HG03280 (cell line): Measurements from ENCODE around the gene PTGES.

Experiments used
- ATAC-seq: cut with Tn5 transposase; IDR thresholded peaks from one replicate; pipeline ENCODE4 v1.9.1; 2021; ENCODE audit warnings: mild to moderate bottlenecking, moderate library complexity; ENCODE audit not compliant: unreplicated experiment

Gene PTGES

GRCh38 chr9:129746092-129746777 is 6.6 kb downstream of the PTGES start:
- ATAC-seq = no peak

- no peak for ATAC-seq
Observed at GRCh38 chr9:129745200-129745599, 7.6 kb downstream of the PTGES start.

GRCh38 chr9:129740666-129741464 is 12.0 kb downstream of the PTGES start:
- ATAC-seq = no peak

- no peak for ATAC-seq
Observed at GRCh38 chr9:129740174-129740573, 12.7 kb downstream of the PTGES start.

GRCh38 chr9:129739432-129739831 is 13.4 kb downstream of the PTGES start:
- no peak for ATAC-seq

- peak; percentile 78 for ATAC-seq
Observed at GRCh38 chr9:129737479-129738274, 15.2 kb downstream of the PTGES start.

- ATAC-seq = no peak
Observed at GRCh38 chr9:129736334-129736733, 16.5 kb downstream of the PTGES start.

GRCh38 chr9:129735546-129735945 is 17.3 kb downstream of the PTGES start:
- no peak for ATAC-seq

GRCh38 chr9:129733632-129733953 is 19.2 kb downstream of the PTGES start:
- no peak for ATAC-seq

- no peak for ATAC-seq
Observed at GRCh38 chr9:129732946-129733631, 19.8 kb downstream of the PTGES start.

- ATAC-seq = no peak
Observed at GRCh38 chr9:129732100-129732499, 20.7 kb downstream of the PTGES start.

- ATAC-seq = no peak
Observed at GRCh38 chr9:129731477-129732085, 21.3 kb downstream of the PTGES start.

- ATAC-seq = no peak
Observed at GRCh38 chr9:129728744-129729143, 24.1 kb downstream of the PTGES start.

GRCh38 chr9:129726322-129727160 is 26.3 kb downstream of the PTGES start:
- no peak for ATAC-seq

GRCh38 chr9:129725795-129726251 is 27.0 kb downstream of the PTGES start:
- no peak for ATAC-seq

GRCh38 chr9:129724456-129725190 is 28.2 kb downstream of the PTGES start:
- ATAC-seq = no peak

GRCh38 chr9:129722913-129723312 is 29.9 kb downstream of the PTGES start:
- no peak for ATAC-seq

GRCh38 chr9:129720865-129721545 is 31.8 kb downstream of the PTGES start:
- ATAC-seq = no peak
